HL-60 (cell line): ENCODE data around the gene CALM1.

Experiments
- DNase-seq, 2 experiments: peaks; one replicate each; pipeline ENCODE4 v3.0.0-alpha.2; 2010 to 2020; ENCODE audit warnings: low read depth in 1 of 2, low spot score in 1 of 2
- H3K27ac ChIP-seq: fragments of 250-450 bp; sonication (Bioruptor Pico); replicated peaks from 2 replicates; pipeline ENCODE4 v1.5.1; 2020; ENCODE audit warnings: mild to moderate bottlenecking, moderate library complexity
- H3K27me3 ChIP-seq: fragments of 250-450 bp; sonication (Bioruptor Pico); 2 replicates; pipeline ENCODE4 v1.5.1; 2021; ENCODE audit warnings: mild to moderate bottlenecking, moderate library complexity; ENCODE audit not compliant: insufficient read depth, poor library complexity, severe bottlenecking
- H3K4me3 ChIP-seq: replicated peaks from 2 replicates; pipeline ENCODE4 v1.5.1; 2011; ENCODE audit warnings: mild to moderate bottlenecking, control low read depth, low read length; ENCODE audit not compliant: insufficient read depth
- GABPA ChIP-seq: IDR thresholded peaks from 2 replicates; pipeline ENCODE4 v1.6.1; 2012; ENCODE audit warnings: low read depth
- POLR2AphosphoS5 ChIP-seq: IDR thresholded peaks from 2 replicates; pipeline ENCODE4 v1.6.1; 2012; ENCODE audit warnings: low read depth
- SPI1 ChIP-seq: IDR thresholded peaks from 2 replicates; pipeline ENCODE4 v1.6.1; 2012; ENCODE audit warnings: low read depth, mild to moderate bottlenecking, borderline replicate concordance
- TF ChIP-seq, protein P1 (sequence below): IDR thresholded peaks from 2 replicates; pipeline ENCODE4 v1.6.1; 2012; ENCODE audit warnings: low read depth; ENCODE audit not compliant: insufficient replicate concordance
- TF ChIP-seq, protein P2 (sequence below): IDR thresholded peaks from one replicate; pipeline ENCODE4 v1.5.1; 2011; ENCODE audit warnings: low read length, control low read depth, inconsistent platforms; ENCODE audit not compliant: insufficient read depth

CALM1 gene

GRCh38 chr14:90453401-90453951, 56.6 kb downstream of the CALM1 start:
- DNase-seq = no peak
- no peak overlapping the region for H3K4me3 ChIP-seq
- H3K27ac ChIP-seq = no peak overlapping the region

DNA sequence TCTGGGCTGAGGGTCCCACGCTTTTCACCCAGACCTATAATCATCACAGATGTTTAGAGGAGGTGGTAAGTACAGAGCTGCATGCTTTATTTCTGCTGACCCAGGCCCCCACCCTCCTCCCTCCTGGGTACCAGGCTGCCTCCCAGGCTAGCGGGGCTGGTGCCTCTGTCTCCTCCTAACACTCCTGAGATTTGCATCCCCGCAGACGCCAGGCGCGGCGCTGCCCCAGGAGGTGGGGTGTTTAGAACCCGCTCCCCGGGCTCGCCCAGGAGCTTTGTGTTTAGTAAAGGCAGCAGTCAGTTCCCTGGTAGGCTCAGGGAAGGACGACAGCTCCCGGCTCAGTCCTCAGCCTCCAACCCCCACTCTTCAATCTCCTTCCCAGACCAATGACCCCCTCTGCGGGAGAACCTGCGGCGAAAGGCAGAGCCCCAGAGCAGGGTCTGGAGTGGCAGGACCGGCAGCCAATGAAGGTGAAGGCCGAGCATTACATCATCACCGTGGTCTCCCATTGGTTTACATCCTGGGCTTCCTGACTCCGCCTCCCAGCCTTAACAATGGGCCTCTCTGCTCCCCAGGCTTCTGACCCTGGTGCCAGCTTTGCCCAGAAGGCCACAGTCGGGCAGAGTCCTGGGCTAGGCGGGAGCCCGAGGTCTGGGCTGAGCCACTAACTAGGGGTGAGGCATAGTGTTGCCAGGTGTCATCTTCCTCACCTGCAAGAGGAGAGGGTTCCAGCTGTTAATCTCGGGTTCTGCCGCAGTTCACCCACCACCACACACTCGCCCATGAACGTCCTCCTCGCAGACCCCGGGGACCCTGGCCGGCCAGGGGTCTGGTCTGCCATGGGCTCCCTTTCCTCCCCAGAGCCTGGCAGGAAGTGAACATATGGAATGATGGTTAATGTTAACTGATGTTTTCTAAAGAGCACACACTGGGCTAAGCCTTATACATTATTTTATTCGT, 57.5 kb downstream of the CALM1 start:
- Histone ChIP-seq H3K27ac (no peak overlapping the region), H3K27me3 (no peaks in the 10 kb centered on the region), H3K4me3 (no peak overlapping the region)
- DNase-seq = no peak
- TF ChIP-seq SPI1 (no peak), POLR2AphosphoS5 (no peak), GABPA (no peak)
- TF ChIP-seq, protein P1, sequence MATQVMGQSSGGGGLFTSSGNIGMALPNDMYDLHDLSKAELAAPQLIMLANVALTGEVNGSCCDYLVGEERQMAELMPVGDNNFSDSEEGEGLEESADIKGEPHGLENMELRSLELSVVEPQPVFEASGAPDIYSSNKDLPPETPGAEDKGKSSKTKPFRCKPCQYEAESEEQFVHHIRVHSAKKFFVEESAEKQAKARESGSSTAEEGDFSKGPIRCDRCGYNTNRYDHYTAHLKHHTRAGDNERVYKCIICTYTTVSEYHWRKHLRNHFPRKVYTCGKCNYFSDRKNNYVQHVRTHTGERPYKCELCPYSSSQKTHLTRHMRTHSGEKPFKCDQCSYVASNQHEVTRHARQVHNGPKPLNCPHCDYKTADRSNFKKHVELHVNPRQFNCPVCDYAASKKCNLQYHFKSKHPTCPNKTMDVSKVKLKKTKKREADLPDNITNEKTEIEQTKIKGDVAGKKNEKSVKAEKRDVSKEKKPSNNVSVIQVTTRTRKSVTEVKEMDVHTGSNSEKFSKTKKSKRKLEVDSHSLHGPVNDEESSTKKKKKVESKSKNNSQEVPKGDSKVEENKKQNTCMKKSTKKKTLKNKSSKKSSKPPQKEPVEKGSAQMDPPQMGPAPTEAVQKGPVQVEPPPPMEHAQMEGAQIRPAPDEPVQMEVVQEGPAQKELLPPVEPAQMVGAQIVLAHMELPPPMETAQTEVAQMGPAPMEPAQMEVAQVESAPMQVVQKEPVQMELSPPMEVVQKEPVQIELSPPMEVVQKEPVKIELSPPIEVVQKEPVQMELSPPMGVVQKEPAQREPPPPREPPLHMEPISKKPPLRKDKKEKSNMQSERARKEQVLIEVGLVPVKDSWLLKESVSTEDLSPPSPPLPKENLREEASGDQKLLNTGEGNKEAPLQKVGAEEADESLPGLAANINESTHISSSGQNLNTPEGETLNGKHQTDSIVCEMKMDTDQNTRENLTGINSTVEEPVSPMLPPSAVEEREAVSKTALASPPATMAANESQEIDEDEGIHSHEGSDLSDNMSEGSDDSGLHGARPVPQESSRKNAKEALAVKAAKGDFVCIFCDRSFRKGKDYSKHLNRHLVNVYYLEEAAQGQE = no peak
- TF ChIP-seq, protein P2, sequence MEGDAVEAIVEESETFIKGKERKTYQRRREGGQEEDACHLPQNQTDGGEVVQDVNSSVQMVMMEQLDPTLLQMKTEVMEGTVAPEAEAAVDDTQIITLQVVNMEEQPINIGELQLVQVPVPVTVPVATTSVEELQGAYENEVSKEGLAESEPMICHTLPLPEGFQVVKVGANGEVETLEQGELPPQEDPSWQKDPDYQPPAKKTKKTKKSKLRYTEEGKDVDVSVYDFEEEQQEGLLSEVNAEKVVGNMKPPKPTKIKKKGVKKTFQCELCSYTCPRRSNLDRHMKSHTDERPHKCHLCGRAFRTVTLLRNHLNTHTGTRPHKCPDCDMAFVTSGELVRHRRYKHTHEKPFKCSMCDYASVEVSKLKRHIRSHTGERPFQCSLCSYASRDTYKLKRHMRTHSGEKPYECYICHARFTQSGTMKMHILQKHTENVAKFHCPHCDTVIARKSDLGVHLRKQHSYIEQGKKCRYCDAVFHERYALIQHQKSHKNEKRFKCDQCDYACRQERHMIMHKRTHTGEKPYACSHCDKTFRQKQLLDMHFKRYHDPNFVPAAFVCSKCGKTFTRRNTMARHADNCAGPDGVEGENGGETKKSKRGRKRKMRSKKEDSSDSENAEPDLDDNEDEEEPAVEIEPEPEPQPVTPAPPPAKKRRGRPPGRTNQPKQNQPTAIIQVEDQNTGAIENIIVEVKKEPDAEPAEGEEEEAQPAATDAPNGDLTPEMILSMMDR = no peak

More at GRCh38 chr14:90453401-90453951, 56.6 kb downstream of the CALM1 start:
- TF ChIP-seq GABPA = no peak
- TF ChIP-seq, protein P1 = no peak
- TF ChIP-seq POLR2AphosphoS5 = no peak
- no peak for TF ChIP-seq SPI1
- TF ChIP-seq, protein P2 = no peak
- no peaks in the 10 kb centered on the region for H3K27me3 ChIP-seq

GRCh38 chr14:90455100-90455571, 58.3 kb downstream of the CALM1 start:
- no peak for DNase-seq
- TF ChIP-seq, protein P2 = no peak
- TF ChIP-seq SPI1 = no peak
- TF ChIP-seq, protein P1 = no peak
- TF ChIP-seq POLR2AphosphoS5 = no peak
- no peak for TF ChIP-seq GABPA
- no peaks in the 10 kb centered on the region for H3K27me3 ChIP-seq
- H3K4me3 ChIP-seq = no peak overlapping the region
- H3K27ac ChIP-seq = no peak overlapping the region
